Osteocyte (in vitro differentiated cells): Measurements from ENCODE around the gene CETN2. TPM values are rescaled to one million over a fixed set of nuclear protein-coding genes. Genes with fewer than 3 reads are reported as not detected.

ENCODE experiments used
- DNase-seq: peaks from one replicate; pipeline ENCODE4 v3.0.0; 2021; ENCODE audit warnings: mixed read lengths; ENCODE audit not compliant: unreplicated experiment; ENCODE audit errors: extremely low spot score
- H3K27ac Mint-ChIP-seq: one replicate; pipeline ENCODE4 v1.8.0; 2021; ENCODE audit warnings: mild to moderate bottlenecking, mixed read lengths; ENCODE audit not compliant: unreplicated experiment
- H3K27me3 Mint-ChIP-seq: one replicate; pipeline ENCODE4 v1.8.0; 2021; ENCODE audit warnings: mixed read lengths; ENCODE audit not compliant: unreplicated experiment
- H3K36me3 Mint-ChIP-seq: one replicate; pipeline ENCODE4 v1.8.0; 2021; ENCODE audit warnings: mixed read lengths; ENCODE audit not compliant: unreplicated experiment
- H3K4me1 Mint-ChIP-seq: one replicate; pipeline ENCODE4 v1.8.0; 2021; ENCODE audit warnings: mixed read lengths; ENCODE audit not compliant: unreplicated experiment
- H3K4me3 Mint-ChIP-seq: one replicate; pipeline ENCODE4 v1.8.0; 2021; ENCODE audit warnings: mild to moderate bottlenecking, moderate library complexity, mixed read lengths; ENCODE audit not compliant: unreplicated experiment
- H3K9me3 Mint-ChIP-seq: one replicate; pipeline ENCODE4 v1.8.0; 2021; ENCODE audit warnings: mixed read lengths; ENCODE audit not compliant: unreplicated experiment
- CTCF ChIP-seq: fragments of 200-600 bp; sonication (generic); IDR thresholded peaks from 2 replicates; pipeline ENCODE4 v1.5.0; 2021; ENCODE audit warnings: antibody characterized with exemption, mild to moderate bottlenecking, moderate library complexity
- total RNA-seq: library from RNA; stranded (reverse); gene quantifications from 2 replicates; pipeline ENCODE4 v1.2.1, GENCODE V29; 2021

CETN2 gene
- total RNA-seq, 1 donor from 2014 or later: 34.8 TPM

GRCh38 chrX:152872522-152872921, 42.0 kb upstream of the CETN2 start:
- no peaks in the 10 kb centered on the region for H3K27me3 Mint-ChIP-seq
- H3K36me3 Mint-ChIP-seq: peaks cover 5% of the 10 kb centered on the region
- no peak overlapping the region for H3K27ac Mint-ChIP-seq
- no peak overlapping the region for H3K4me3 Mint-ChIP-seq
- TF ChIP-seq CTCF: no peak
- DNase-seq: no peak
- H3K4me1 Mint-ChIP-seq: no peaks in the 10 kb centered on the region
- H3K9me3 Mint-ChIP-seq: peaks cover 5% of the 10 kb centered on the region

DNA sequence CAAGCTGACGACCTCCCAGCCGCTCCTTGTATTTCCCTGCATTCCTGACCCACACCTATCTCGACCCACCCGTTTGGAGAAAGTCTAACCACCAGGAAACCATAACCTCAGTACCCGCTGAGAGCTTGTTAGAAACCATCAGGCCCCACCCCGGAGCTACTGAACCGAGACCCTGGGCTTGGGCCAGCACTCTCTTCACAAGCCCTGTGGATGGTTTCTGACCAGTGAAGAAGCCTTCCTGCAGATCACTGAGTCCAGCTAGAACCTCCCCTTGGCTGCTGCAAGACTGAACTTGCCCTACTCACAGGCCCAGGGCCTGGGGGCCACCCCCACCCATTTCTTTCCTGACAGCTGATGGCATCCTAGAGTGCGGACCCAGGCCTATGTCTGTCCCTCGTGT, 40.7 kb upstream of the CETN2 start:
- TF ChIP-seq CTCF: no peak
- H3K27ac Mint-ChIP-seq: no peak overlapping the region
- no peaks in the 10 kb centered on the region for H3K27me3 Mint-ChIP-seq
- no peak for DNase-seq
- no peaks in the 10 kb centered on the region for H3K9me3 Mint-ChIP-seq
- H3K4me3 Mint-ChIP-seq: no peak overlapping the region
- no peaks in the 10 kb centered on the region for H3K4me1 Mint-ChIP-seq
- peaks cover 5% of the 10 kb centered on the region for H3K36me3 Mint-ChIP-seq

- no peak overlapping the region for H3K27ac Mint-ChIP-seq
- H3K27me3 Mint-ChIP-seq: no peaks in the 10 kb centered on the region
- no peaks in the 10 kb centered on the region for H3K4me1 Mint-ChIP-seq
- no peak overlapping the region for H3K4me3 Mint-ChIP-seq
- H3K36me3 Mint-ChIP-seq: peaks cover 5% of the 10 kb centered on the region
- H3K9me3 Mint-ChIP-seq: no peaks in the 10 kb centered on the region
- TF ChIP-seq CTCF: no peak
- DNase-seq: no peak
Observed at GRCh38 chrX:152869972-152870371, 39.4 kb upstream of the CETN2 start.

- Mint-ChIP-seq H3K4me3 (no peak overlapping the region), H3K36me3 (peaks cover 8% of the 10 kb centered on the region), H3K27ac (no peak overlapping the region), H3K27me3 (no peaks in the 10 kb centered on the region), H3K9me3 (peaks cover 5% of the 10 kb centered on the region), H3K4me1 (no peaks in the 10 kb centered on the region)
- TF ChIP-seq CTCF: no peak
- no peak for DNase-seq
Observed at GRCh38 chrX:152866386-152866785, 35.8 kb upstream of the CETN2 start.

- peaks cover 5% of the 10 kb centered on the region for H3K9me3 Mint-ChIP-seq
- H3K27ac Mint-ChIP-seq: no peak overlapping the region
- DNase-seq: no peak
- no peaks in the 10 kb centered on the region for H3K4me1 Mint-ChIP-seq
- peaks cover 10% of the 10 kb centered on the region for H3K36me3 Mint-ChIP-seq
- no peak overlapping the region for H3K4me3 Mint-ChIP-seq
- no peaks in the 10 kb centered on the region for H3K27me3 Mint-ChIP-seq
- no peak for TF ChIP-seq CTCF
Observed at GRCh38 chrX:152865232-152865920, 34.8 kb upstream of the CETN2 start.
